ENCODE results near the gene GALNT8.

GRCh38 chr12:4787965-4788364 lies 67.8 kb downstream of the GALNT8 start:
- no peak for TF ChIP-seq ZNF138 (CRISPR knock-in tag; conservative IDR thresholded peaks at IDR 0.05)
- TF ChIP-seq ZNF416 (CRISPR knock-in tag; IDR thresholded peaks at IDR 0.05) = no peak
- no peak for TF ChIP-seq E2F1 (CRISPR knock-in tag; IDR thresholded peaks at IDR 0.05)
- TF ChIP-seq IRF2 (CRISPR knock-in tag; IDR thresholded peaks at IDR 0.05; ENCODE audit: borderline replicate concordance, low read depth) = no peak
- no peak for TF ChIP-seq ZNF263 (CRISPR knock-in tag; IDR thresholded peaks at IDR 0.05; ENCODE audit: low read depth)
- TF ChIP-seq, protein P1, sequence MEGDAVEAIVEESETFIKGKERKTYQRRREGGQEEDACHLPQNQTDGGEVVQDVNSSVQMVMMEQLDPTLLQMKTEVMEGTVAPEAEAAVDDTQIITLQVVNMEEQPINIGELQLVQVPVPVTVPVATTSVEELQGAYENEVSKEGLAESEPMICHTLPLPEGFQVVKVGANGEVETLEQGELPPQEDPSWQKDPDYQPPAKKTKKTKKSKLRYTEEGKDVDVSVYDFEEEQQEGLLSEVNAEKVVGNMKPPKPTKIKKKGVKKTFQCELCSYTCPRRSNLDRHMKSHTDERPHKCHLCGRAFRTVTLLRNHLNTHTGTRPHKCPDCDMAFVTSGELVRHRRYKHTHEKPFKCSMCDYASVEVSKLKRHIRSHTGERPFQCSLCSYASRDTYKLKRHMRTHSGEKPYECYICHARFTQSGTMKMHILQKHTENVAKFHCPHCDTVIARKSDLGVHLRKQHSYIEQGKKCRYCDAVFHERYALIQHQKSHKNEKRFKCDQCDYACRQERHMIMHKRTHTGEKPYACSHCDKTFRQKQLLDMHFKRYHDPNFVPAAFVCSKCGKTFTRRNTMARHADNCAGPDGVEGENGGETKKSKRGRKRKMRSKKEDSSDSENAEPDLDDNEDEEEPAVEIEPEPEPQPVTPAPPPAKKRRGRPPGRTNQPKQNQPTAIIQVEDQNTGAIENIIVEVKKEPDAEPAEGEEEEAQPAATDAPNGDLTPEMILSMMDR (IDR thresholded peaks at IDR 0.05) = no peak
- TF ChIP-seq JUN (CRISPR knock-in tag; IDR thresholded peaks at IDR 0.05) = no peak
- TF ChIP-seq, protein P2, sequence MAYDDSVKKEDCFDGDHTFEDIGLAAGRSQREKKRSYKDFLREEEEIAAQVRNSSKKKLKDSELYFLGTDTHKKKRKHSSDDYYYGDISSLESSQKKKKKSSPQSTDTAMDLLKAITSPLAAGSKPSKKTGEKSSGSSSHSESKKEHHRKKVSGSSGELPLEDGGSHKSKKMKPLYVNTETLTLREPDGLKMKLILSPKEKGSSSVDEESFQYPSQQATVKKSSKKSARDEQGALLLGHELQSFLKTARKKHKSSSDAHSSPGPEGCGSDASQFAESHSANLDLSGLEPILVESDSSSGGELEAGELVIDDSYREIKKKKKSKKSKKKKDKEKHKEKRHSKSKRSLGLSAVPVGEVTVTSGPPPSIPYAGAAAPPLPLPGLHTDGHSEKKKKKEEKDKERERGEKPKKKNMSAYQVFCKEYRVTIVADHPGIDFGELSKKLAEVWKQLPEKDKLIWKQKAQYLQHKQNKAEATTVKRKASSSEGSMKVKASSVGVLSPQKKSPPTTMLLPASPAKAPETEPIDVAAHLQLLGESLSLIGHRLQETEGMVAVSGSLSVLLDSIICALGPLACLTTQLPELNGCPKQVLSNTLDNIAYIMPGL (CRISPR knock-in tag; IDR thresholded peaks at IDR 0.05) = no peak
- TF ChIP-seq NR2C2 (CRISPR knock-in tag; IDR thresholded peaks at IDR 0.05) = no peak
- TF ChIP-seq ZNF423 (CRISPR knock-in tag; IDR thresholded peaks at IDR 0.05) = no peak
- no peak for TF ChIP-seq SP1 (CRISPR knock-in tag; conservative IDR thresholded peaks at IDR 0.05)
